BE2C (cell line): ENCODE measurements around the gene GUCD1.

Experiments used
- DNase-seq: peaks from one replicate; pipeline ENCODE4 v3.0.0-alpha.2; 2020
- H3K27me3 ChIP-seq: fragments of 250-450 bp; sonication (Bioruptor Pico); 2 replicates; pipeline ENCODE4 v1.5.1; 2020; ENCODE audit warnings: mild to moderate bottlenecking
- H3K36me3 ChIP-seq: fragments of 250-450 bp; sonication (Bioruptor Pico); 2 replicates; pipeline ENCODE4 v1.5.1; 2020; ENCODE audit warnings: mild to moderate bottlenecking
- H3K4me1 ChIP-seq: fragments of 250-450 bp; sonication (Bioruptor Pico); 2 replicates; pipeline ENCODE4 v1.5.1; 2020
- H3K4me3 ChIP-seq: 2 replicates; pipeline ENCODE4 v1.5.1; 2011; ENCODE audit warnings: low read depth, low read length
- H3K9me3 ChIP-seq: fragments of 250-450 bp; sonication (Bioruptor Pico); 2 replicates; pipeline ENCODE4 v1.5.1; 2020
- CTCF ChIP-seq: IDR thresholded peaks from 2 replicates; pipeline ENCODE4 v1.5.1; 2012; ENCODE audit warnings: mild to moderate bottlenecking, low read depth, low read length

The GUCD1 gene

GRCh38 chr22:24499706-24500276 is 55.1 kb downstream of the GUCD1 start:
- Histone ChIP-seq H3K4me1 (peaks cover 15% of the 10 kb centered on the region), H3K36me3 (no peaks in the 10 kb centered on the region), H3K4me3 (no peak overlapping the region), H3K9me3 (no peaks in the 10 kb centered on the region), H3K27me3 (no peaks in the 10 kb centered on the region)
- TF ChIP-seq CTCF = no peak
- DNase-seq = no peak

- DNase-seq = no peak
- no peaks in the 10 kb centered on the region for H3K9me3 ChIP-seq
- no peak overlapping the region for H3K4me3 ChIP-seq
- H3K4me1 ChIP-seq = peaks cover 15% of the 10 kb centered on the region
- no peaks in the 10 kb centered on the region for H3K27me3 ChIP-seq
- H3K36me3 ChIP-seq = no peaks in the 10 kb centered on the region
- no peak for TF ChIP-seq CTCF
These were observed 56.1 kb downstream of the GUCD1 start for GRCh38 chr22:24498824-24499223.

GRCh38 chr22:24497841-24498258 is 57.1 kb downstream of the GUCD1 start:
- Histone ChIP-seq H3K4me1 (peaks cover 9% of the 10 kb centered on the region), H3K27me3 (no peaks in the 10 kb centered on the region), H3K9me3 (no peaks in the 10 kb centered on the region), H3K36me3 (no peaks in the 10 kb centered on the region), H3K4me3 (no peak overlapping the region)
- TF ChIP-seq CTCF = no peak
- DNase-seq = no peak

GRCh38 chr22:24496661-24497060 is 58.3 kb downstream of the GUCD1 start:
- no peak for DNase-seq
- no peak for TF ChIP-seq CTCF
- Histone ChIP-seq H3K9me3 (no peaks in the 10 kb centered on the region), H3K4me1 (peaks cover 8% of the 10 kb centered on the region), H3K36me3 (no peaks in the 10 kb centered on the region), H3K4me3 (no peak overlapping the region), H3K27me3 (no peaks in the 10 kb centered on the region)

GRCh38 chr22:24496234-24496633 is 58.7 kb downstream of the GUCD1 start:
- Histone ChIP-seq H3K36me3 (no peaks in the 10 kb centered on the region), H3K9me3 (no peaks in the 10 kb centered on the region), H3K4me3 (no peak overlapping the region), H3K27me3 (no peaks in the 10 kb centered on the region), H3K4me1 (peaks cover 4% of the 10 kb centered on the region)
- no peak for DNase-seq
- no peak for TF ChIP-seq CTCF

GRCh38 chr22:24495365-24495675 is 59.6 kb downstream of the GUCD1 start:
- no peak for TF ChIP-seq CTCF
- no peaks in the 10 kb centered on the region for H3K27me3 ChIP-seq
- no peak overlapping the region for H3K4me3 ChIP-seq
- no peaks in the 10 kb centered on the region for H3K36me3 ChIP-seq
- DNase-seq = no peak
- H3K4me1 ChIP-seq = no peaks in the 10 kb centered on the region
- no peaks in the 10 kb centered on the region for H3K9me3 ChIP-seq
